Psoas muscle (tissue), 8 donors: Measurements from ENCODE around the gene DHX15. TPM values are rescaled to one million over a fixed set of nuclear protein-coding genes. Genes with fewer than 3 reads are reported as not detected.

Experiments
- ATAC-seq, 4 donors: fragments of 200-7000 bp; cut with Tn5 transposase; one replicate each; pipeline ENCODE4 v1.9.1; 2020; ENCODE audit warnings: moderate library complexity in 3 of 4, mild to moderate bottlenecking in 2 of 4
- DNase-seq, 2 donors: peaks; one replicate each; pipeline ENCODE4 v3.0.0-alpha.2; 2020
- H3K27ac ChIP-seq: fragments of 200-600 bp; one replicate; pipeline ENCODE4 v1.8.0; 2022
- H3K27me3 ChIP-seq, 3 donors: fragments of 200-600 bp in 1 of 3; one replicate each; pipeline versions ENCODE4 v1.6.1 to v1.8.0; 2013 to 2022; ENCODE audit warnings: low read length in 2 of 3, mild to moderate bottlenecking in 2 of 3, moderate library complexity in 1 of 3; ENCODE audit not compliant: insufficient read depth in 3 of 3
- H3K36me3 ChIP-seq, 2 donors: fragments of 200-600 bp in 1 of 2; one replicate each; pipeline versions ENCODE4 v1.6.1 to v1.8.0; 2013 to 2022; ENCODE audit warnings: low read depth in 1 of 2, mild to moderate bottlenecking in 1 of 2, moderate library complexity in 1 of 2; ENCODE audit not compliant: insufficient read depth in 1 of 2
- H3K4me1 ChIP-seq: fragments of 200-600 bp; one replicate; pipeline ENCODE4 v1.8.0; 2022
- H3K4me3 ChIP-seq: fragments of 200-600 bp; one replicate; pipeline ENCODE4 v1.8.0; 2022; ENCODE audit warnings: mild to moderate bottlenecking
- H3K9me3 ChIP-seq: fragments of 200-600 bp; one replicate; pipeline ENCODE4 v1.8.0; 2022
- CTCF ChIP-seq: fragments of 200-600 bp; IDR thresholded peaks from one replicate; pipeline ENCODE4 v1.8.0; 2022; ENCODE audit warnings: antibody characterized with exemption
- WGBS, 3 donors: extraction: QIAGEN DNeasy Blood & Tissue Kit; methylation state at CpG; one replicate each; pipeline versions ENCODE4 v1.1.6 to v1.1.7; 2013; 5-methylcytosine and 5-hydroxymethylcytosine counted together
- intact Hi-C, 2 donors: fragments of 100-400 bp; cut with DNase I; formaldehyde crosslinking; loops; one replicate each; pipeline versions ENCODE4 v1.11.0 to v1.14.2; 2022
- polyA plus RNA-seq, 3 donors: library from polyadenylated mRNA; stranded (reverse); fragments of 200-250 nt; gene quantifications; one replicate each; pipeline ENCODE4 v1.2.3, GENCODE V29; 2013
- total RNA-seq, 4 donors: library from RNA; stranded (reverse); fragmentation: NEBNext Ultra II Directional in 2 of 4; extraction: Animal tissue kit (Norgen Biotek cat#: 25700) in 2 of 4; gene quantifications; one replicate each; pipeline versions ENCODE4 v1.2.1 to v1.2.4, GENCODE V29; 2021 to 2023
- donor health status: healthy with polysubstance abuse.
- donor health status: DM: no; HTN: no; CAD: no; lungs with moderate emphysema.
- donor health status: Bipolar disorder and iron deficiency.
- donor health status: healthy.
- donor health status: DM: yes; HTN: yes; CAD: no.
- donor health status: DM: no; HTN: no; CAD: no.
- donor health status: DM: no; HTN: no; CAD: no.
- donor health status: DM: yes; HTN: yes; CAD: no.

Gene DHX15
- total and polyA plus RNA-seq, 7 donors = 28.3 to 69.7 (median 46.0) TPM

GRCh38 chr4:24496597-24496996 is 87.8 kb downstream of the DHX15 start:
- no peak overlapping the region for H3K27ac ChIP-seq
- intact Hi-C loops = no loop called here
- no peaks in the 10 kb centered on the region for H3K4me1 ChIP-seq
- ATAC-seq (no peak), DNase-seq (no peak)
- no peaks in the 10 kb centered on the region for H3K27me3 ChIP-seq
- TF ChIP-seq CTCF = no peak
- H3K36me3 ChIP-seq = no peaks in the 10 kb centered on the region
- WGBS, 3 donors = 92 to 94% (median 94%) methylated on average over 6 of the region's 6 CpGs
- H3K4me3 ChIP-seq = no peak overlapping the region
- H3K9me3 ChIP-seq = no peaks in the 10 kb centered on the region

GRCh38 chr4:24495388-24495787 is 89.0 kb downstream of the DHX15 start:
- no peaks in the 10 kb centered on the region for H3K27me3 ChIP-seq
- no peak for TF ChIP-seq CTCF
- no peaks in the 10 kb centered on the region for H3K4me1 ChIP-seq
- H3K27ac ChIP-seq = no peak overlapping the region
- no peaks in the 10 kb centered on the region for H3K36me3 ChIP-seq
- no peaks in the 10 kb centered on the region for H3K9me3 ChIP-seq
- intact Hi-C loops = no loop called here
- no peak overlapping the region for H3K4me3 ChIP-seq
- 85 to 96% (median 88%) methylated on average over 1 of the region's 1 CpG for WGBS, 3 donors
- ATAC-seq = no peak
- no peak for DNase-seq

GRCh38 chr4:24489870-24490269 is 94.5 kb downstream of the DHX15 start:
- Histone ChIP-seq H3K27me3 (no peaks in the 10 kb centered on the region), H3K27ac (no peak overlapping the region), H3K9me3 (no peaks in the 10 kb centered on the region), H3K36me3 (no peaks in the 10 kb centered on the region), H3K4me3 (no peak overlapping the region), H3K4me1 (no peaks in the 10 kb centered on the region)
- ATAC-seq (peak; percentile 52 to 73 (median 62)), DNase-seq (peak; percentile 24 to 64)
- 31 to 41% (median 31%) methylated on average over 2 of the region's 2 CpGs for WGBS, 3 donors
- no peak for TF ChIP-seq CTCF
- intact Hi-C loops = no loop called here

GRCh38 chr4:24488399-24489164 is 95.8 kb downstream of the DHX15 start:
- H3K9me3 ChIP-seq = no peaks in the 10 kb centered on the region
- H3K4me3 ChIP-seq = no peak overlapping the region
- no peaks in the 10 kb centered on the region for H3K4me1 ChIP-seq
- no peak overlapping the region for H3K27ac ChIP-seq
- intact Hi-C loops = no loop called here
- peak; percentile 78 for TF ChIP-seq CTCF
- no peaks in the 10 kb centered on the region for H3K27me3 ChIP-seq
- H3K36me3 ChIP-seq = no peaks in the 10 kb centered on the region
- DNase-seq = peak; percentile 72 to 82
- 44 to 47% (median 46%) methylated on average over 15 of the region's 15 CpGs for WGBS, 3 donors
- ATAC-seq = peak; percentile 61 to 87 (median 84)

- TF ChIP-seq CTCF = no peak
- no peaks in the 10 kb centered on the region for H3K36me3 ChIP-seq
- intact Hi-C loops = no loop called here
- no peaks in the 10 kb centered on the region for H3K4me1 ChIP-seq
- ATAC-seq (no peak), DNase-seq (no peak)
- WGBS, 3 donors = 95 to 100% (median 97%) methylated on average over 4 of the region's 4 CpGs
- no peak overlapping the region for H3K27ac ChIP-seq
- H3K27me3 ChIP-seq = peaks cover 0 to 7% (median 0%) of the 10 kb centered on the region in 3 donors
- H3K9me3 ChIP-seq = no peaks in the 10 kb centered on the region
- H3K4me3 ChIP-seq = no peak overlapping the region
Observed at GRCh38 chr4:24482871-24483270, 101.5 kb downstream of the DHX15 start.
